IPS-NIHi7 (cell line): ENCODE data around the gene RBM33.
"Not testable (repeated sequence)": the region's sequence is repeated elsewhere in the genome, so short reads cannot be mapped to it uniquely, and the experiment has no call there.

ENCODE experiments used
- DNase-seq: peaks from one replicate; pipeline ENCODE4 v3.0.0; 2012; ENCODE audit warnings: mixed read lengths; ENCODE audit errors: extremely low spot score

The RBM33 gene

GRCh38 chr7:155690655-155691054 lies 46.2 kb downstream of the RBM33 start:
- DNase-seq, result not testable (repeated sequence)

DNA sequence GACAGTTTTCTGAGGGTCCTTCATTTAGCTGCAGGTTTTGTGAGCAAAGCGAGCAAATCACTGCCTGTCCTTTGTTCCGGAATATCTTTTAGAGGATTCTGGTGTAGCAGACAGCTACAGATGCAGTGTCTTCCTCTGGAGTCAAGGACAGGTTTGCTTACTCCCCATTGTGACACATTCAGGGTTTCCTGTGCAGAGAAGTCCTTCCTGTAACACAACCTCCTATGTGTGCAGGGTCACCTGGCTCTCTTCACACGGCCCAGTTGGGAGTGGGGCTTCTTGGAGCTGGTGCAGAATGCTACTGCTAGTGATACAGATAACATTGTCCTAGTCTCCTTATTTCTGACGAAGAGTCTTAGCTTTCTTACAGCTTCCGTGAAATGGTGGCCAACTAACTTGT lies 47.9 kb downstream of the RBM33 start:
- no peak for DNase-seq

- DNase-seq, result no peak
These were observed 49.4 kb downstream of the RBM33 start for GRCh38 chr7:155693826-155694225.

GRCh38 chr7:155694851-155695250 lies 50.4 kb downstream of the RBM33 start:
- DNase-seq, result no peak

DNA sequence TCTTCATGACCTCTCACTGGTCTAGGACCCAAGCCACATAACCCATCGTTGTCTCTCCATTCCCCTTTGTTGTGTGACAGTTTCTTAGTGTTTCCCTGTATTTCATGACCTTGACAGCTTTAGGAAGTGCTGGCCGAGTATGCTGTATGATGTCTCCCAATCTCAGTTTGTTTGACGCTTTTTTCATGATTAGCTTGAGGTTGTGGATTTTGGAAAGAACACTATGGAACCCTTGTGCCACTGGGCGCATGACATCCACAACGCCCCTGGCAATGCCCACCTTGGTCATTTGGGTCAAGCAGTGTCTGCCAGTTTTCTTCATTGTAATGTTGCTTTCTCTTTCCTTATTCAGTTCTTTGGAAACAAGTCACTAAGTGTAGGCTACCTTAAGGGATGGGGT lies 52.3 kb downstream of the RBM33 start:
- no peak for DNase-seq

DNA sequence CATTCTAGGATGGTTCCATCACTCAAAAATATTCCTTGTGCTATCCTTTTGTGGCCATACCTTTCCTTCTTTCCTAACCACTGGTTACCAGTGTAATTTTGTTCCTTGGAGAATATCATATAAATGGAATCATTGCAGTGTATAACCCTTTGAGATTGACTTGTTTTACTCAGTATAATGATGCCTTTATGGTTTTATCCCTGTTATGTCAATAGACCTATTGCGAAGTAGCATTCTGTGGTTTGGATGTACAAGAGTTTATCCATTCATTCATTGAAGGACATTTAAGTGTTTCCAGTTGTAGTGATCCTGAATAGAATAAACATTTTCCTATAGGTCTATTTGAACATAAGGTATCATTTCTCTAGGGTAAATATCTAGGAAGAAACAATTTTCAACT lies 54.2 kb downstream of the RBM33 start:
- no peak for DNase-seq

- no peak for DNase-seq
These were observed 54.7 kb downstream of the RBM33 start for GRCh38 chr7:155699180-155699579.

DNA sequence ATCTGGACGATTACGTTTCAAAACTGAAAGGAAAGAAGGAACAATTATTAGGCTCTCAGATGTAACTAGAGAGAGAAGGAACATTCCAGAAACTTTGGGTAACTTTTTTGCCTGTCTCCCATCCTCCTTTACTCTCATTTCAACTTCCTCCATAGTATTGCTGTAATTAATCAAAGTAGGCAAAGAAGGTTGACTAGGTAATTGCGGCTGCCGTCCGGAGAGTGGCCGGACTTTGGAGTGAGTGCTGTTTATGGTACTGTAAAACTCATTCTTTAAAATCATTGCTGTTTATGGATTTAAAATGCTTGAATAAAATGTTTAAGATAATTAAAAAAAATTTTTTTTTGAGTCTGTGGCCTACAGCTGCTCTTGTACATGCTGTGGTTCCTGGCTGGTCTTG lies 56.4 kb downstream of the RBM33 start:
- no peak for DNase-seq

DNA sequence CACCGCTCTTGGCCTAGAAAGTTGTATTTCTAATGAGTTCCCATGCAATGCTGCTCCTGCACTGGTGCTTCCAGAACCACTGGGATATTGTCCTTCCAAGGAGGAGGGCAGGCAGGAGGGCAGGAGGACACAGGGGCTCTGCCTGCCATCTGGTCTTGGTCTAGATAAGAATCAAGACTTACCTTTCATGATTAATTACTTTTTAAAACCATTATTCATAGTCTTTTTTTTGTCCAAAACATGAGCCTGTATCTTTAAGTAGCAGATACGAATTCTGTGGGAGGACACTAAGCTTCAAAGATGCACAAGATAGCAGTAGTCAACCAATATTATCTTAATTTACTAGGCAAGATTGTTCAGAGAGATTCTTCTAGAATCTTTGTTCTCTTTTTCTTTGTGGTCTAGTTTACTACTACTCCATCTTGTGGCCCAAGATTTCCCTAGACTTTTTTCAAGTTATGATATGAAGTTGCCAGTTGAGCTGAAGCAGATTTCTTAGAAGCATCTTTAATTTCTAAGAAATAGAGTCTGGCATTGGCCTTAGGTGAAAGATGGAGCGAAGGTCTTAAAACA lies 57.6 kb downstream of the RBM33 start:
- DNase-seq, result no peak

- no peak for DNase-seq
These were observed 58.2 kb downstream of the RBM33 start for GRCh38 chr7:155702616-155703015.

DNA sequence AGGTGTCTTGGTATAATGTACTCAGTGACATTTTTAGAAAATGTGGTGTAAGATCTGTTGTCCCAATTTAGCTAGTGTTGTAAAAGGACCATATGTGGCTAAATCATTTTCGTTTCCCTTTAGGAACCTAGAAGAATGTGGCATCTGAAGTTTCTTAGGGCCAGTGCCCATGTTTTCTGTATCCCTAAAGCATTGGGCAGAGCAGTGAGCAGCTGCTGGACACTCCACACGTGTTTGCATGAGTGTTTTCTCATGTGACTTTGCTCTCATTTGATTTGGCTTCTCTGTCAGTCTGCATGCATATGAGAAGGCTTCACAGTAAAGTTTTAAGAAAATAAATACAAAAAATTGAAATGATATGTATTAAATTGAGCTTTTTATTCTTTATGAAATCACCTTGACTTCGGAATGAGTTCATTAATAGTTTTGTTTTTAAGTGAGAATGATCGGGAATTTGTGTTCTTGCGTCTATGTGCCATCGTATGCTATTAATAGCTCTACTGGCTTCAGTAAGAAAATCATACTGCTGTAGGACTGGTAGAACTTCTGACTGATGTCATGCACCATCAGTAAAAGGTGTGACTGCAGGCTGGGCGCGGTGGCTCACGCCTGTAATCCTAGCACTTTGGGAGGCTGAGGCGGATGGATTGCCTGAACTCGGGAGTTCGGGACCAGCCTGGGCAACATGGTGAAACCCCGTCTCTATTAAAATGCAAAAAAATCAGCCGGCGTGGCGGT lies 61.3 kb downstream of the RBM33 start:
- no peak for DNase-seq

DNA sequence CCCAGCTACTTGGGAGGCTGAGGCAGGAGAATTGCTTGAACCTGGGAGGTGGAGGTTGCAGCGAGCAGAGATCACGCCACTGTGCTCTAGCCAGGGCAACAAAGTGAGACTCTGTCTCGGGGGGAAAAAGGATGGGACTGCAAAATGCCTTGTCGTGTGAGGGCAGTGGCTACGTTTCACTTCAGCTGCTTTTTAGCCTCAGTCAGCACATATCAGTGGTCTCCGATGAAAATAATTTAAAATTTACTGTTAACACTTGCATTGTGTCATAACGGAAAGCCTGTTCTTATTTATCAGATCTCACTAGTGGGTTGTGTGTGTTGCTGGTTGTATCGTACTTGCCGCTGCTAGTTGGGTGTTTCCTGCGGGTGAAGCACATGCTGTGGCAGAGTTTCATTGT lies 61.9 kb downstream of the RBM33 start:
- no peak for DNase-seq

GRCh38 chr7:155709453-155709852 lies 65.0 kb downstream of the RBM33 start:
- DNase-seq, result no peak

DNA sequence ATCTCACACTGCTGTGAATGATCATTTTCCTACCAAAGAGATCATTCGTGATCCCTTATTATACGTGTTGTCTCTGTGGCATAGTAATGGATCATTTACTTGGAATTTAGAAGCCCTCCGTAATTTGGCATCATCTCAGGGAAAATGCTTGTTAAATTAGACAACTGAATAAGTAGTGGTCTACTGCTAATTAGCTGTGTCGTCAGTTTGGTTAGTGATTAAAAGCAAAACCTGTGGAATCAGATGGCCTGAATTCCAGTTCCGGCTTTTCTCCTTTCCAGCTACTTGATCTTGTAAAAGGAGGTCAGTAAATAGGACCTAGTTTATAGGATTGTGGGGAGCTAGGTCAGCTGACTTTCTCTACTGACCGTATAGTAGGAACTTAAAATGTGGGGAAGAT lies 65.6 kb downstream of the RBM33 start:
- no peak for DNase-seq

DNA sequence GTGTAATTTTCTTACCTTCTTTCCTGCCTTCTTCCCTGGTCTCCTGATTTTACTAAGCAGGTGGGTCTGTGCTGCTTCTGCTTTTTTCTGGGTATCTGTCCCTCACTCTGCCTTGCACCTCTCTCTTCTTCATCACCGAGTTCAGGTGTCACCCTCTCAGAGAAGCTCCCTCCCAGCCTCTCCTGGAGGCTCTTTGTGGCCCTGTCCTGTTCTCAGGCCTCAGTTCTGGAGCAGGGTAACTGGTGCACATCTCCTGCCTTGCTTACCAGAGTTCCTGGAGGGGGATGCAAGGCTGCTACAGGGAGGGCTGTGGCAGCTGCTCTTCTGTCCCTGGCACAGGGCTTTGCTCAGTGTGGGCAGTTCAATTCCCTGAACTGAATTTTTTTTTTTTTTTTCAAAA lies 66.1 kb downstream of the RBM33 start:
- no peak for DNase-seq

DNA sequence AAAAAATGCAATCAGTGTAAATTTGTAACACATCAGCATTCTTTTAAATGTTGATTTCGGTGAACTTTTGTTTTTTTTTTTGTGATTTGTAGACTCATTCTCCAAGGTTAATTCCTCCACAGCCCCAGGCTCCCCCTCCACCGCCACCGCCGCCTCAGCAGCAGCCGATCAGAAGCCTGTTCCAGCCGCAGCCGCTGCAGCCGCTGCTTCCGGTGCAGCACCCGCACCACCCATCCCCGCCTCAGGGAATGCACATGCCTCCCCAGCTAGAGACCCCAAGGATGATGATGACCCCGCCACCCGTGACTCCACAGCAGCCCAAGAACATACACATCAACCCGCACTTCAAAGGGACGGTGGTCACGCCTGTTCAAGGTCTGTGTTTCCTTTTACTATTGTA lies 66.6 kb downstream of the RBM33 start:
- no peak for DNase-seq

GRCh38 chr7:155713384-155713783 lies 68.9 kb downstream of the RBM33 start:
- peak; percentile 31 for DNase-seq

DNA sequence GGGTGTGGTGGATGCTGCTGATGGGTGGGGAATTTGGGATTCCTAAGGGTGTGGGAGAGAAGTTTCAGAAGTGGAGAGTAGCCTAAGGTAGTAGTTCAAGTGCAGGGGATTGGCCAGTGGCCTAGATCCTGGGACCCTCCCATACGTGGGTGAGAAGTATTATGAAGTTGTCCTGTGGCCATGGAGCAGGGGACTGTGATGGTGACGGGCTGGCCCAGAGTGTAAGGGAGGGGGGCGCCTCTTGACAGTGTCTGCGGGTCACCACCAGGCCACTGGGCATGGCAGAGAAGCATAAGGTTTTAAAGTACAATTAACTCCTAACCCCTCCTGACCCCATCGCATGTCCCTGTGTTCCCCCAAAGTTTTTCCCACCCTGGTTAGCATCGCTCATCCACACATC lies 70.2 kb downstream of the RBM33 start:
- DNase-seq, result no peak

DNA sequence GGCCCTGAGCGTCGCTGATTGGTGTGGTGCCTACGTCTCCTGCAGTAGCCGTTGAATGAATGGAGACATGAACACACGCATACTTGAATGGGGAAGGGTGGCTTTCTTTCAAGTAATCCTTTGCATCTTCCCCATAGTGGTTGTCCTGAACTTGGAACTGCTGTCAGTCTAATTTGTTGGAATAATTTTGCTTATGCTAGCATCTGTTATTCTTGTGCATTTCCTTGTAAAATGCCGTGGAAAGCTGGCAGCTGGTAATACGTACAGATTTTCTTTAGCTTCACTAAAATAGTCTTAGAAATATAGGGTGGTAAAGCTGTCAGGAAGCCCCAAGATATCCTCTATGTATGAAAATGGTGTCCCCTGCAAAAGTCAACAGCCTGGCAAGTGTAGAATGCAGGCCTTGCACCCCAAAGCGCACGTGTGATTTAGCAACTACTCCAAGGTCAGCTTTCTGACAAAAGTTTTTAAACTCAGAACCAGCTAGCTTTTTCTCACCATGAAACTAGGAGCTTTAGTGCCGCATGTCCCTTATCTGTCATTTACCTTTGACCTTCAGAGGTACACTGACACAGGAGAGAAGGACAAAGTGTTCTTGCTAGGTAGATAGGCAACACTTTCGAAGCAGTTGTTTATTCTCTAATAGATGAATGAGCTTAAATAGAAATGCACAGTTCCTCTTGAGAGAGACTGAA lies 70.8 kb downstream of the RBM33 start:
- no peak for DNase-seq

DNA sequence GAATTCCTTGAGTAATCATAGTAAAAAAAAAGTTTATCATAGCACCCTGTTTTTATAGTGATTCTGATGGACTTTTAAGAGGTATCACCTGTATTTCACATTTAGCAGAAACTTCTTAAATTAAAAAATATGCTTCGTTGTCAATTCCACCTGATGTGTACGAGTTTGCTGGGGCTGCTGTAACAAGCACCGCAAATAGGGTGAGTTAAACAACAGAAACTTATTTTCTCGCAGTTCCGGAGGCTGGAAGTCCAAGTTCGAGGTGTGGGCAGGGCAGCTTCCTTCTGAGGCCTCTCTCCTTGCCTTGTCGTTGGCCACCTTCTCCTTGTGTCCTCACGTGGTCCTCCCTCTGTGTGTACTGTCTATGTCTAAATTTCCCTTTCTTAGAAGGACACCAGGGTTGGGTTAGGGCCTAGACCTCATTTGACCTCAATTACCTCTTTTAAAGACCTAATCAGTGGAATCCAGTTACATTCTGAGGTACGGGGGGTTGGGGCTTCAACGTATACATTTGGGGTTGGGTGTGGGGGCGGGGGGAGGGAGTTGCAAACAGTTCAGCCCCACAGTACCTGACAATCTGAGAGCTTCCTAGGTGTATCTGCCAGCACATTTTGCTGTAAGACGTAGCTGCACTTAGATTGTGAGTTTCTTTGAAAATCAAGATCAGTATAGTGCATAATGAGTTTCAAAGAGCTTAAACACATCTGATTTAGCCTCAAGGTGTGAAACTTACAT lies 72.7 kb downstream of the RBM33 start:
- DNase-seq, result no peak

GRCh38 chr7:155721056-155721455 lies 76.6 kb downstream of the RBM33 start:
- DNase-seq, result no peak

GRCh38 chr7:155722118-155722517 lies 77.7 kb downstream of the RBM33 start:
- no peak for DNase-seq

DNA sequence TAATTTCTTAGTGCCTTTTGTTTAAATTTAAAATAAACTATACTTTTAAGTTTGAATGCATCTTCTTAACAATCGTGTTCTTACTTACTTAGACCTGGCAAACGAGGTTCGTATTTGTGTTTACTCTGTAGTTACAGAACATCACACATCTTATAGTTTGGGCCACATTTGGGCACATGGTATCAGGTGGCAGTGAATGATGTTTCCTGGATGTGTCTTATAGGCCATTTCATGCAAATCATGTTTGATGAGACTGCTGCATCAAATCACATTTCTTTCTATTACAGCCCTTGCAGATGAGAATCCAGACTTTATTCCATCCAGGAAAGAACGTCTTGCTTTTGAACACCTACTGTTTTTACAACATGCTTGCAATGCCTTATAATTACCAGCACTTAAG lies 78.5 kb downstream of the RBM33 start:
- DNase-seq, result no peak
